Endothelial cell of umbilical vein (primary cell): ENCODE measurements around the gene N4BP2. TPM values are rescaled to one million over a fixed set of nuclear protein-coding genes. Genes with fewer than 3 reads are reported as not detected.

Source experiments
- BruUV-seq: library from RNA; stranded (reverse); fragments of 400-500 nt; replicated peaks from 2 replicates; lab custom pipeline; 2021; lab: Mats Ljungman, UMichigan
- CTCF ChIA-PET: fragments of 300-600, 350-600 bp; sonication (Branson Sonifier 250); formaldehyde crosslinking; loops from one replicate; lab custom pipeline; 2021; ENCODE audit warnings: antibody characterized with exemption, inconsistent platforms; lab: Charles Lee
- POLR2A ChIA-PET: fragments of 300-600, 350-600 bp; sonication (Branson Sonifier 250); formaldehyde crosslinking; loops from one replicate; lab custom pipeline; 2021; ENCODE audit warnings: antibody characterized with exemption, inconsistent platforms; lab: Charles Lee
- DNase-seq: peaks from one replicate; pipeline ENCODE4 v3.0.0-alpha.2; 2011; ENCODE audit warnings: low read depth, low spot score
- FAIRE-seq: peaks from 2 replicates; lab custom pipeline; 2011; peaks lifted over from hg19 to GRCh38; lab: Jason Lieb, UNC
- H2AFZ ChIP-seq: 2 replicates; pipeline ENCODE4 v1.6.0; 2012; ENCODE audit warnings: low read depth, low read length, control low read depth, inconsistent platforms
- H3K27ac ChIP-seq: 2 replicates; pipeline ENCODE4 v1.5.1; 2011; ENCODE audit warnings: low read depth, mild to moderate bottlenecking, control low read depth, low read length, moderate library complexity; ENCODE audit not compliant: insufficient read depth
- H3K27me3 ChIP-seq, 2 experiments: 2 replicates each; pipeline versions ENCODE4 v1.6.0 to v1.6.1; 2011; ENCODE audit warnings: low read length in 2 of 2, mixed read lengths in 1 of 2; ENCODE audit not compliant: control insufficient read depth in 2 of 2, insufficient read depth in 2 of 2
- H3K36me3 ChIP-seq, 2 experiments: 2 replicates in 1 of 2; 3 replicates in 1 of 2; pipeline ENCODE4 v1.5.1; 2011; ENCODE audit warnings: low read length in 2 of 2, mild to moderate bottlenecking in 1 of 2, moderate library complexity in 1 of 2; ENCODE audit not compliant: control insufficient read depth in 2 of 2, insufficient read depth in 2 of 2; ENCODE audit errors: extremely low read depth in 1 of 2
- H3K4me1 ChIP-seq: 3 replicates; pipeline ENCODE4 v1.5.1; 2011; ENCODE audit warnings: mild to moderate bottlenecking, low read length; ENCODE audit not compliant: control insufficient read depth, insufficient read depth; ENCODE audit errors: extremely low read depth
- H3K4me2 ChIP-seq: 2 replicates; pipeline ENCODE4 v1.6.1; 2011; ENCODE audit warnings: low read length, control low read depth, mixed read lengths; ENCODE audit not compliant: insufficient read depth
- H3K4me3 ChIP-seq, 3 experiments: fragments of 200-600 bp in 1 of 3; sonication (generic), shearing (Covaris generic) in 1 of 3; replicated peaks in 1 of 3; 2 replicates each; pipeline ENCODE4 v1.5.1; 2011 to 2016; ENCODE audit warnings: control low read depth in 3 of 3, low read length in 3 of 3, mild to moderate bottlenecking in 2 of 3, inconsistent platforms in 1 of 3, low read depth in 1 of 3, moderate library complexity in 1 of 3; ENCODE audit not compliant: insufficient read depth in 1 of 3
- H3K79me2 ChIP-seq: 2 replicates; pipeline ENCODE4 v1.6.0; 2012; ENCODE audit warnings: low read length, inconsistent platforms; ENCODE audit not compliant: control insufficient read depth, insufficient read depth
- H3K9ac ChIP-seq: replicated peaks from 2 replicates; pipeline ENCODE3; 2011; ENCODE audit warnings: low read length, control low read depth; ENCODE audit not compliant: insufficient read depth; ENCODE audit errors: extremely low read depth
- H3K9me1 ChIP-seq: replicated peaks from 3 replicates; pipeline ENCODE4 v1.6.0; 2011; ENCODE audit warnings: mild to moderate bottlenecking, low read length; ENCODE audit not compliant: control insufficient read depth, insufficient read depth; ENCODE audit errors: extremely low read depth
- H3K9me3 ChIP-seq: replicated peaks from 2 replicates; pipeline ENCODE4 v1.5.1; 2012; ENCODE audit warnings: low read length, inconsistent platforms; ENCODE audit not compliant: control insufficient read depth, insufficient read depth
- H4K20me1 ChIP-seq: replicated peaks from 2 replicates; pipeline ENCODE3; 2011; ENCODE audit warnings: mild to moderate bottlenecking, low read length; ENCODE audit not compliant: control insufficient read depth, insufficient read depth; ENCODE audit errors: extremely low read depth
- EZH2 ChIP-seq: IDR thresholded peaks from 2 replicates; pipeline ENCODE4 v1.6.1; 2012; ENCODE audit warnings: borderline replicate concordance, low read depth, mild to moderate bottlenecking, moderate library complexity, low read length, inconsistent platforms; ENCODE audit not compliant: severe bottlenecking
- FOS ChIP-seq: IDR thresholded peaks from 2 replicates; pipeline ENCODE4 v1.6.1; 2011; ENCODE audit warnings: mild to moderate bottlenecking, low read length, moderate library complexity, borderline replicate concordance; ENCODE audit not compliant: insufficient read depth
- GATA2 ChIP-seq: IDR thresholded peaks from 2 replicates; pipeline ENCODE4 v1.7.0; 2011; ENCODE audit warnings: low read depth, mild to moderate bottlenecking, moderate library complexity, mixed read lengths, low read length; ENCODE audit not compliant: insufficient read length, insufficient read depth
- JUN ChIP-seq: IDR thresholded peaks from 2 replicates; pipeline ENCODE4 v1.6.1; 2011; ENCODE audit warnings: borderline replicate concordance, low read depth; ENCODE audit not compliant: insufficient read length, insufficient read depth
- MYC ChIP-seq: IDR thresholded peaks from one replicate; pipeline ENCODE4 v1.6.1; 2011; ENCODE audit warnings: mild to moderate bottlenecking, low read depth, low read length
- POLR2A ChIP-seq: IDR thresholded peaks from 2 replicates; pipeline ENCODE4 v1.6.1; 2012; ENCODE audit warnings: low read depth, mild to moderate bottlenecking, control low read depth, low read length
- POLR2AphosphoS5 ChIP-seq: IDR thresholded peaks from 2 replicates; pipeline ENCODE4 v1.6.1; 2012; ENCODE audit warnings: low read depth, mild to moderate bottlenecking, control low read depth, low read length, moderate library complexity; ENCODE audit not compliant: insufficient read depth
- dilution Hi-C: fragments of 300-500 bp; cut with MboI; formaldehyde crosslinking; loops from one replicate; pipeline ENCODE4 v1.15.0; 2019; ENCODE audit warnings: low sequenced_read_pairs; ENCODE audit not compliant: extremely low pct_ligation_motif_present
- intact Hi-C: fragments of 100-400 bp; cut with micrococcal nuclease; formaldehyde crosslinking; loops from one replicate; pipeline ENCODE4 v1.10.0; 2022
- polyA plus RNA-seq, 4 experiments: library from polyadenylated mRNA; depleted of rRNA in 3 of 4; stranded (reverse) in 3 of 4; unstranded in 1 of 4; fragments of >200 nt; gene quantifications; 2 replicates each; pipeline versions ENCODE4 v1.2.1 to v1.2.3, GENCODE V29; 2011 to 2012; ENCODE audit warnings: missing spikeins in 1 of 4
- total RNA-seq: library from RNA; stranded (reverse); gene quantifications from 2 replicates; pipeline ENCODE4 v1.2.3, GENCODE V29; 2021
- TF ChIP-seq, protein P1 (sequence below), 2 donors: IDR thresholded peaks; 1 replicate in 1 of 2; 2 replicates in 1 of 2; pipeline ENCODE4 v1.5.1; 2011; ENCODE audit warnings: low read length in 2 of 2, mild to moderate bottlenecking in 2 of 2, moderate library complexity in 2 of 2, control low read depth in 1 of 2, inconsistent platforms in 1 of 2, low read depth in 1 of 2; ENCODE audit not compliant: insufficient read depth in 1 of 2; ENCODE audit errors: extremely low read depth in 1 of 2
- TF ChIP-seq, protein P2 (sequence below): IDR thresholded peaks from 2 replicates; pipeline ENCODE4 v1.6.1; 2011; ENCODE audit not compliant: insufficient read depth, insufficient read length

N4BP2 gene
- total and polyA plus RNA-seq, 2 donors (not counting 3 experiments of a cell fraction or from before 2014, with no cell fraction given) = 0.87 to 6.9 TPM

GRCh38 chr4:40032785-40033184, 23.9 kb upstream of the N4BP2 start:
- no peak for FAIRE-seq
- no peak overlapping the region for H2AFZ ChIP-seq
- dilution Hi-C loops = no loop called here

DNA sequence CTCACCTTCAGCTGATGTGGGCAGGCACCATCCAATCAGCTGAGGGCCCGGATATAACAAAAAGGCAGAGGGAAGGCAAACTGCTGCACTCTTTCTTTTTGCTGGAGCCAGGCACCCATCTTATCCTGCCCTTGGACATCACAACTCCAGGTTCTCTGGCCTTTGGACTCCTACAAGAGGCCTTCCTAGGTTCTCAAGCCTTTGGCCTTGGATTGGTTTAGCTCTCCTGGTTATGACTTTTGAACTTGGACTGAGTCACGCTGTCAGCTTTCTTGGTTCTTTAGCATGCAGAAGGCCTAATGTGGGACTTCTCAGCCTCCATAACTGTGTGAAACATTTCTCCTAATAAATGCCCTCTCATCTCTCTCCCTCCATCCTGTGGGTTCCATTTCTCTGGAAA, 23.0 kb upstream of the N4BP2 start:
- no TSS peak for BruUV-seq
- H3K27me3 ChIP-seq = no peaks in the 10 kb centered on the region
- H3K9ac ChIP-seq = no peak overlapping the region
- dilution Hi-C loops (no loop called here), intact Hi-C loops (no loop called here)
- H3K79me2 ChIP-seq = no peaks in the 10 kb centered on the region
- TF ChIP-seq JUN = no peak
- no peak for TF ChIP-seq GATA2
- no peak for TF ChIP-seq POLR2A
- no peak for TF ChIP-seq EZH2
- no peak for TF ChIP-seq POLR2AphosphoS5
- TF ChIP-seq MYC = no peak
- TF ChIP-seq, protein P1, sequence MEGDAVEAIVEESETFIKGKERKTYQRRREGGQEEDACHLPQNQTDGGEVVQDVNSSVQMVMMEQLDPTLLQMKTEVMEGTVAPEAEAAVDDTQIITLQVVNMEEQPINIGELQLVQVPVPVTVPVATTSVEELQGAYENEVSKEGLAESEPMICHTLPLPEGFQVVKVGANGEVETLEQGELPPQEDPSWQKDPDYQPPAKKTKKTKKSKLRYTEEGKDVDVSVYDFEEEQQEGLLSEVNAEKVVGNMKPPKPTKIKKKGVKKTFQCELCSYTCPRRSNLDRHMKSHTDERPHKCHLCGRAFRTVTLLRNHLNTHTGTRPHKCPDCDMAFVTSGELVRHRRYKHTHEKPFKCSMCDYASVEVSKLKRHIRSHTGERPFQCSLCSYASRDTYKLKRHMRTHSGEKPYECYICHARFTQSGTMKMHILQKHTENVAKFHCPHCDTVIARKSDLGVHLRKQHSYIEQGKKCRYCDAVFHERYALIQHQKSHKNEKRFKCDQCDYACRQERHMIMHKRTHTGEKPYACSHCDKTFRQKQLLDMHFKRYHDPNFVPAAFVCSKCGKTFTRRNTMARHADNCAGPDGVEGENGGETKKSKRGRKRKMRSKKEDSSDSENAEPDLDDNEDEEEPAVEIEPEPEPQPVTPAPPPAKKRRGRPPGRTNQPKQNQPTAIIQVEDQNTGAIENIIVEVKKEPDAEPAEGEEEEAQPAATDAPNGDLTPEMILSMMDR (IDR thresholded peaks at IDR 0.05; ENCODE audit: extremely low read depth in 1 of 2, insufficient read depth in 1 of 2, low read depth in 1 of 2, low read length in 2 of 2) = no peak
- no peak for TF ChIP-seq FOS
- TF ChIP-seq, protein P2, sequence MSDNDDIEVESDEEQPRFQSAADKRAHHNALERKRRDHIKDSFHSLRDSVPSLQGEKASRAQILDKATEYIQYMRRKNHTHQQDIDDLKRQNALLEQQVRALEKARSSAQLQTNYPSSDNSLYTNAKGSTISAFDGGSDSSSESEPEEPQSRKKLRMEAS = no peak
- H3K4me3 ChIP-seq = no peak overlapping the region
- H3K9me1 ChIP-seq = no peaks in the 10 kb centered on the region
- FAIRE-seq = no peak
- CTCF ChIA-PET = no interaction called here
- H3K36me3 ChIP-seq = no peaks in the 10 kb centered on the region
- H4K20me1 ChIP-seq = no peaks in the 10 kb centered on the region
- DNase-seq = no peak
- no peaks in the 10 kb centered on the region for H3K4me1 ChIP-seq
- no peak overlapping the region for H3K4me2 ChIP-seq
- POLR2A ChIA-PET = no interaction called here
- no peak overlapping the region for H2AFZ ChIP-seq
- H3K9me3 ChIP-seq = no peaks in the 10 kb centered on the region
- no peak overlapping the region for H3K27ac ChIP-seq

More at GRCh38 chr4:40032785-40033184, 23.9 kb upstream of the N4BP2 start:
- Histone ChIP-seq H3K4me2 (no peak overlapping the region), H3K36me3 (no peaks in the 10 kb centered on the region), H3K79me2 (no peaks in the 10 kb centered on the region), H3K27ac (no peak overlapping the region), H3K9me3 (no peaks in the 10 kb centered on the region), H3K9ac (no peak overlapping the region), H3K27me3 (no peaks in the 10 kb centered on the region), H3K4me3 (no peak overlapping the region), H3K9me1 (no peaks in the 10 kb centered on the region), H4K20me1 (no peaks in the 10 kb centered on the region), H3K4me1 (no peaks in the 10 kb centered on the region)
- ChIA-PET CTCF (no interaction called here), POLR2A (no interaction called here)
- intact Hi-C loops = no loop called here
- TF ChIP-seq FOS = no peak
- DNase-seq = no peak
- BruUV-seq = no TSS peak
